ENCODE measurements around the gene VWA5B2.

VWA5B2 gene

DNA sequence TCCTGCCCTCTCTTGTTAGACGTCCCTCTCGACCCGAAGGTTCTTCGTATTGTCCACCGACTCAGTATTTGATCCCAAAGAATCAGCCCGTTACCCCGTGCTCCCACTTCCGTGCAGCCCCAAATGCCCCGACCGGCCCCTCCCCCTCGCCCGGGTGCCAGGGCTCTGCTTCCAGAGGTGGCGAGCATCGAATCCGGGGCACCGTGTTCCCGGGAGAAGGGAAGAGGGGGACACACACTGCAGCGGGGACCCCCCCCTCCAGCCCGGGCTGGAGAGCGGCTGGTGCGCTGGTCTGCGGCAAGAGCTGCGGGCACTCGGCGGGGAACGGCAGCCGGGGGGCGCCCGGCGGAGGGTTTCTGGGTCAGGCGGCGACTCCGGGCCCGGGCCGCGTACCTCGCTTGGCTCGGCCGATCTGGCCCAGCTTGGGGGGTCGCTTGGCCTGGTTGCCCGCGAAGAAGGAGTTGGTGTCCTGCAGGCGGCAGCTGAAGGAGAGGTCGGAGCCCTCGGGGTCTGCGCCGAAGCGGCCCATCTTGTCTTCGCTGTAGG lies 31.4 kb downstream of the VWA5B2 start:
- TF ChIP-seq GATA3 (IDR thresholded peaks at IDR 0.05; ENCODE audit: low read depth, low read length): no peak
- no peak for TF ChIP-seq GATA2 (IDR thresholded peaks at IDR 0.05; ENCODE audit: low read depth, low read length)

DNA sequence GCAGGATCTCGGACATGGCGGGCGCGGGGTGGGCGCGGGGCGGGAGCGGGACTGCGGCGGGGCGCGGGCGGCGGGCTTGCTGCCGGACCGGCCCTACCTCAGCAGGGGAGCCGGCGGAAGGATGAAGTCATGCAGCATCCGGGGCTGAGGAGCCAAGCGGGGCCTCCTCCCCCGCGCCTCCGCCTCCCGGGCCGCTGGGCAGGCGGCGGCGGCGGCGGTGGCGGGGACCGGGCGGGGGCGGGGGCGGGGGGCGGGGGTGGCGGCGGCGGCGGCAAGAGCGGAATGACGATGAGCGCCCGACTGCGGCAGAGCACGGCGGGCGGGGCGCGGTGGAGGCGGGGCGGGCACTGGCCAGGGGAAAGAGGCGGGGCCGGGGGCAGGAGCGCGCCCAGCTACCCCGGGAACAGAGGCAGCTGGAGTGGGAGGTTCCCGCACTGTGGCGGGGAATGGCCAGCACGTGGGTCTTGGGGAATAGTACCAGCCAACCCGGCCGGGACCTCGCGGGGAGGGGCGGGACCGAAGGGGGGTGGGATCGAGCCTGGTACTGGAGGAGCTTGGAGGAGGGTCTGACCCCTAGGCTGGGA lies 32.0 kb downstream of the VWA5B2 start, which contains the start of gene CAMK2N2:
TSS of gene CAMK2N2 (minus strand) at position 284 of the 584 bp plus-strand sequence. CDS start at position 16, 268 bp downstream.
- TF ChIP-seq GATA2 (IDR thresholded peaks at IDR 0.05; ENCODE audit: low read depth, low read length) (no peak), GATA3 (IDR thresholded peaks at IDR 0.05; ENCODE audit: low read depth, low read length) (no peak)

- TF ChIP-seq GATA3 (IDR thresholded peaks at IDR 0.05; ENCODE audit: low read depth, low read length) (no peak), GATA2 (IDR thresholded peaks at IDR 0.05; ENCODE audit: low read depth, low read length) (no peak)
Measured at GRCh38 chr3:184261854-184262763, 32.7 kb downstream of the VWA5B2 start.

GRCh38 chr3:184262764-184263179 lies 33.4 kb downstream of the VWA5B2 start:
- no peak for TF ChIP-seq GATA2 (IDR thresholded peaks at IDR 0.05; ENCODE audit: low read depth, low read length)
- no peak for TF ChIP-seq GATA3 (IDR thresholded peaks at IDR 0.05; ENCODE audit: low read depth, low read length)

- no peak for TF ChIP-seq GATA3 (IDR thresholded peaks at IDR 0.05; ENCODE audit: low read depth, low read length)
Measured at GRCh38 chr3:184272269-184272668, 42.9 kb downstream of the VWA5B2 start.

GRCh38 chr3:184275381-184275701 lies 46.0 kb downstream of the VWA5B2 start:
- TF ChIP-seq GATA3 (IDR thresholded peaks at IDR 0.05; ENCODE audit: low read depth, low read length): no peak
- TF ChIP-seq GATA2 (IDR thresholded peaks at IDR 0.05; ENCODE audit: low read depth, low read length): no peak

- TF ChIP-seq GATA2 (IDR thresholded peaks at IDR 0.05; ENCODE audit: low read depth, low read length) (no peak), GATA3 (IDR thresholded peaks at IDR 0.05; ENCODE audit: low read depth, low read length) (no peak)
Measured at GRCh38 chr3:184275961-184276910, 46.9 kb downstream of the VWA5B2 start, which contains the start of gene ECE2. Gene ECE2 (plus strand): TSS chr3:184276022. CDS start chr3:184276154, 132 bp downstream.

GRCh38 chr3:184277366-184277765 lies 48.0 kb downstream of the VWA5B2 start:
- TF ChIP-seq GATA2 (IDR thresholded peaks at IDR 0.05; ENCODE audit: low read depth, low read length) (no peak), GATA3 (IDR thresholded peaks at IDR 0.05; ENCODE audit: low read depth, low read length) (no peak)

- TF ChIP-seq GATA2 (IDR thresholded peaks at IDR 0.05; ENCODE audit: low read depth, low read length) (no peak), GATA3 (IDR thresholded peaks at IDR 0.05; ENCODE audit: low read depth, low read length) (no peak)
Measured at GRCh38 chr3:184282941-184283340, 53.6 kb downstream of the VWA5B2 start.

DNA sequence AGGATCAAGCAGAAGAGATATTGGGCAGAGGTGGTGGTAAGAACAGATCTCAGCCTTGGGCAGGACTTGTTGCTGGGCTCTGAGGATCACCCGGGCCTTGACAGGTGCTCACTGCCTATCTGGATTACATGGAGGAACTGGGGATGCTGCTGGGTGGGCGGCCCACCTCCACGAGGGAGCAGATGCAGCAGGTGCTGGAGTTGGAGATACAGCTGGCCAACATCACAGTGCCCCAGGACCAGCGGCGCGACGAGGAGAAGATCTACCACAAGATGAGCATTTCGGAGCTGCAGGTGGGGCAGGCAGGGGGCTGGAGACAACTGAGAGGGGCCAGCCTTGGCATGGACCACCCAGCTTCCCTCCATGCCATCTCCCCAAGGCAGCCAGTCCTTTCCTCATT lies 54.3 kb downstream of the VWA5B2 start:
- TF ChIP-seq GATA3 (IDR thresholded peaks at IDR 0.05; ENCODE audit: low read depth, low read length) (no peak), GATA2 (IDR thresholded peaks at IDR 0.05; ENCODE audit: low read depth, low read length) (no peak)

DNA sequence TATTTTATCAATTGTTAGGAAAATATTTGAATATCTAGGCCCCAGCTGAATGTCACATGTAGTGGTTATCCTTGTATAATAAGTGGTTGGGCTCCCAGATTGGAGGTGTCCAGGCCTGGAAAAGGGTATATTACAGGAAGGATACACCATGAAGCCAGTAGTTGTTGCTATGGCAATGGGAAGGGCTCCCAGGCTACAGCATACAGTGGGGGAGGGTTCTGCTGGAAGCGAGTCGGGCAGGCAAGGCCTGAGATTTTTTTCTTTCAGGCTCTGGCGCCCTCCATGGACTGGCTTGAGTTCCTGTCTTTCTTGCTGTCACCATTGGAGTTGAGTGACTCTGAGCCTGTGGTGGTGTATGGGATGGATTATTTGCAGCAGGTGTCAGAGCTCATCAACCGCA lies 55.3 kb downstream of the VWA5B2 start:
- TF ChIP-seq GATA3 (IDR thresholded peaks at IDR 0.05; ENCODE audit: low read depth, low read length): no peak
- no peak for TF ChIP-seq GATA2 (IDR thresholded peaks at IDR 0.05; ENCODE audit: low read depth, low read length)

DNA sequence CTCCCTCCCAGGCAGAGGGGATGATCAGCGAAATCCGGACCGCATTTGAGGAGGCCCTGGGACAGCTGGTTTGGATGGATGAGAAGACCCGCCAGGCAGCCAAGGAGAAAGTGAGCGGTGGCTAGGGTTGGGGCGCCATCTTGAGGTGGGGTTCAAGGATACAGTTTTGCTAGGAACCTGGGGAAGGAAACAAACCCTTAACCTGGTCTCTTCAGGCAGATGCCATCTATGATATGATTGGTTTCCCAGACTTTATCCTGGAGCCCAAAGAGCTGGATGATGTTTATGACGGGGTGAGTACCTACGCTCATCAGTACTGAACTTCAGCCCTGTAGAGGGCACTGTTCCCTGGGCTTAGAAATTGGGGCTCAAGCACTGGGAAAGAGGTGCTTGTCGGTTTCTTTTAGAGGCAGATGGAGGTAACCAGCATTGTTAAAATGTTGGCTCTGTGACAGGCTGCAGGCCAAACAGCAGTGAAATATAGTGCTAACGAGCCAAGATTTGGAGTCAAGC lies 60.1 kb downstream of the VWA5B2 start:
- TF ChIP-seq GATA2 (IDR thresholded peaks at IDR 0.05; ENCODE audit: low read depth, low read length): no peak
- no peak for TF ChIP-seq GATA3 (IDR thresholded peaks at IDR 0.05; ENCODE audit: low read depth, low read length)

DNA sequence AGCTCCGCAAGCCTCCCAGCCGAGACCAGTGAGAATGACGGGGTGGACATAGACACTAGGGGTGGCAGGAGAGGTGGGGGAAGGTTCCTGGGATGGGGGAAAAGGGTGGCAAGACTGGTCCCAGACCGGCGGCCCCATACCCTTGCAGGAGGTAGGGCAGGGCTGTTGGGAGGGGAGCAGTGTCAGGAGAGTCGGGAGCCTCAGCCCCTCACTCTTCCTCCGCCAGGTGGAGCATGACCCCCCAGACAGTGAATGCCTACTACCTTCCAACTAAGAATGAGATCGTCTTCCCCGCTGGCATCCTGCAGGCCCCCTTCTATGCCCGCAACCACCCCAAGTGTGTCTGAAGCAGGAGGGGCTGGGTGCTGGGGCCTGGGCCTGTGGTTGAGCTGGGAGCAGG lies 60.9 kb downstream of the VWA5B2 start:
- TF ChIP-seq GATA3 (IDR thresholded peaks at IDR 0.05; ENCODE audit: low read depth, low read length) (no peak), GATA2 (IDR thresholded peaks at IDR 0.05; ENCODE audit: low read depth, low read length) (no peak)
